ENCODE data around the gene SLC12A7.
"Not testable (repeated sequence)": the region's sequence is repeated elsewhere in the genome, so short reads cannot be mapped to it uniquely, and the experiment has no call there.

Gene SLC12A7
- 35.3 to 91.4 reads per million in 2 experiments for total RNA-seq

GRCh38 chr5:1111727-1112289 lies at the start of gene SLC12A7:
TSS of gene SLC12A7 (minus strand) at chr5:1112063. CDS start at chr5:1111991, 72 bp downstream.
- peak; percentile 56 for DNase-seq (ENCODE audit: low read depth)

GRCh38 chr5:1161108-1161832 lies 49.4 kb upstream of the SLC12A7 start:
- DNase-seq (ENCODE audit: low read depth) = no peak

GRCh38 chr5:1159774-1160406 lies 48.0 kb upstream of the SLC12A7 start:
- no peak for DNase-seq (ENCODE audit: low read depth)

GRCh38 chr5:1159341-1159675 lies 47.4 kb upstream of the SLC12A7 start:
- no peak for DNase-seq (ENCODE audit: low read depth)

- no peak for DNase-seq (ENCODE audit: low read depth)
Measured at GRCh38 chr5:1158647-1159340, 46.9 kb upstream of the SLC12A7 start.

GRCh38 chr5:1157461-1157986 lies 45.7 kb upstream of the SLC12A7 start:
- DNase-seq (ENCODE audit: low read depth) = not testable (repeated sequence)

- no peak for DNase-seq (ENCODE audit: low read depth)
Measured at GRCh38 chr5:1156754-1157460, 45.0 kb upstream of the SLC12A7 start.

GRCh38 chr5:1156033-1156753 lies 44.3 kb upstream of the SLC12A7 start:
- DNase-seq (ENCODE audit: low read depth) = no peak

- DNase-seq (ENCODE audit: low read depth) = no peak
Measured at GRCh38 chr5:1155191-1156032, 43.5 kb upstream of the SLC12A7 start.

GRCh38 chr5:1153428-1153827 lies 41.6 kb upstream of the SLC12A7 start:
- DNase-seq (ENCODE audit: low read depth) = no peak

GRCh38 chr5:1152771-1153282 lies 41.0 kb upstream of the SLC12A7 start:
- no peak for DNase-seq (ENCODE audit: low read depth)

GRCh38 chr5:1152156-1152555 lies 40.3 kb upstream of the SLC12A7 start:
- no peak for DNase-seq (ENCODE audit: low read depth)

GRCh38 chr5:1151316-1151715 lies 39.5 kb upstream of the SLC12A7 start:
- DNase-seq (ENCODE audit: low read depth) = no peak

GRCh38 chr5:1150866-1151265 lies 39.0 kb upstream of the SLC12A7 start:
- DNase-seq (ENCODE audit: low read depth) = no peak

GRCh38 chr5:1144638-1145396 lies 33.0 kb upstream of the SLC12A7 start:
- DNase-seq (ENCODE audit: low read depth) = no peak

- DNase-seq (ENCODE audit: low read depth) = no peak
Measured at GRCh38 chr5:1144089-1144488, 32.2 kb upstream of the SLC12A7 start.

GRCh38 chr5:1143670-1143951 lies 31.7 kb upstream of the SLC12A7 start:
- DNase-seq (ENCODE audit: low read depth) = no peak

- no peak for DNase-seq (ENCODE audit: low read depth)
Measured at GRCh38 chr5:1142886-1143669, 31.2 kb upstream of the SLC12A7 start.

GRCh38 chr5:1141834-1142233 lies 30.0 kb upstream of the SLC12A7 start:
- no peak for DNase-seq (ENCODE audit: low read depth)

Data from T follicular helper cell (primary cell).